ENCODE measurements around the gene HDGFL2.

The HDGFL2 gene

GRCh38 chr19:4528843-4529242, 56.7 kb downstream of the HDGFL2 start:
- H4K20me1 ChIP-seq (ENCODE audit: control insufficient read depth, insufficient read depth, low read depth, low read length): no peaks in the 10 kb centered on the region
- no peaks in the 10 kb centered on the region for H3K4me1 ChIP-seq (ENCODE audit: control insufficient read depth, low read length)
- no peaks in the 10 kb centered on the region for H3K36me3 ChIP-seq (ENCODE audit: control insufficient read depth, low read length)
- no peak overlapping the region for H3K27ac ChIP-seq (ENCODE audit: low read depth, low read length)
- no peaks in the 10 kb centered on the region for H3K27me3 ChIP-seq (ENCODE audit: control insufficient read depth, low read length)
- H3K4me2 ChIP-seq (ENCODE audit: low read length): no peak overlapping the region
- no peaks in the 10 kb centered on the region for H3K79me2 ChIP-seq (ENCODE audit: control insufficient read depth, low read length)
- TF ChIP-seq EZH2phosphoT487 (IDR thresholded peaks at IDR 0.05; ENCODE audit: borderline replicate concordance, low read length) (no peak), CTCF (IDR thresholded peaks at IDR 0.05; ENCODE audit: low read depth, low read length, poor library complexity, severe bottlenecking) (no peak)
- no peaks in the 10 kb centered on the region for H3K9me3 ChIP-seq (ENCODE audit: control insufficient read depth, insufficient read depth, low read length)
- no peaks in the 10 kb centered on the region for H3K9me2 ChIP-seq (replicated peaks; ENCODE audit: control insufficient read depth, low read length)
- H3F3A ChIP-seq (ENCODE audit: control insufficient read depth, insufficient read depth): no peaks in the 10 kb centered on the region
- no peak overlapping the region for H3K4me3 ChIP-seq (ENCODE audit: low read length)

DNA sequence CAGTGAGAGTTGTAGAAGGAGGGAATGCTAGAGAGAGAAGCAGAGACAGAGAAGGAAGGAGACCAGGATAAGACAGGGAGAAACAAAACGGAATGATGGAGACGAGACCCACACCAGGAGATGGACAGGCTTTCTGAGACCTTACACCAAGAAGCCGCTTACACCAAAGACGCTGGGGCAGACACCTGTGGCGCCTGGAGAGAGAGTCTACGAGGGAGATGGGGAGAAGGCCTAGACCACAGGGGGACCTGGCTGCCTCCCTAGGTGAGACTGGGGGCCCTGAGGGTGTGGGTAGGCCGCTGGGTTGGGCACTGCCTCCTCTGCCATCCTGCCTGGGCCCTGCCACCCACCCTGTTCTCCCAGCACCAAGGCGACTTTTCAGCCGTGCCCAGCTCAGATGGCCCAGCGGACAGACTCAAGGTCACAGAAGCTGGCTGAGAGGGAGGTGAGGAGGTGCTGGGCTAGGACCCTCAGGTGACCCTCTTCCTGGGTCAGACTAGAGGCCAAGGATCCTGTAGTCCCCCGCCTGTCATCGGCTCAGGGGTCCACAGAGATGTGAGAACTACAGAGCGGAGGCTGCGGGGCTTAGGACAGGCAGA, 57.9 kb downstream of the HDGFL2 start:
- Histone ChIP-seq H3F3A (ENCODE audit: control insufficient read depth, insufficient read depth) (no peaks in the 10 kb centered on the region), H4K20me1 (ENCODE audit: control insufficient read depth, insufficient read depth, low read depth, low read length) (no peaks in the 10 kb centered on the region), H3K36me3 (ENCODE audit: control insufficient read depth, low read length) (no peaks in the 10 kb centered on the region), H3K9me3 (ENCODE audit: control insufficient read depth, insufficient read depth, low read length) (no peaks in the 10 kb centered on the region), H3K27me3 (ENCODE audit: control insufficient read depth, low read length) (0 out of 2 replicates have a peak, but pooled peaks cover 2% of the 10 kb centered on the region), H3K4me1 (ENCODE audit: control insufficient read depth, low read length) (peaks cover 5% of the 10 kb centered on the region), H3K4me3 (ENCODE audit: low read length) (no peak overlapping the region), H3K79me2 (ENCODE audit: control insufficient read depth, low read length) (no peaks in the 10 kb centered on the region), H3K9me2 (replicated peaks; ENCODE audit: control insufficient read depth, low read length) (no peaks in the 10 kb centered on the region), H3K4me2 (ENCODE audit: low read length) (no peak overlapping the region), H3K27ac (ENCODE audit: low read depth, low read length) (no peak overlapping the region)
- no peak for TF ChIP-seq EZH2phosphoT487 (IDR thresholded peaks at IDR 0.05; ENCODE audit: borderline replicate concordance, low read length)
- no peak for TF ChIP-seq CTCF (IDR thresholded peaks at IDR 0.05; ENCODE audit: low read depth, low read length, poor library complexity, severe bottlenecking)

DNA sequence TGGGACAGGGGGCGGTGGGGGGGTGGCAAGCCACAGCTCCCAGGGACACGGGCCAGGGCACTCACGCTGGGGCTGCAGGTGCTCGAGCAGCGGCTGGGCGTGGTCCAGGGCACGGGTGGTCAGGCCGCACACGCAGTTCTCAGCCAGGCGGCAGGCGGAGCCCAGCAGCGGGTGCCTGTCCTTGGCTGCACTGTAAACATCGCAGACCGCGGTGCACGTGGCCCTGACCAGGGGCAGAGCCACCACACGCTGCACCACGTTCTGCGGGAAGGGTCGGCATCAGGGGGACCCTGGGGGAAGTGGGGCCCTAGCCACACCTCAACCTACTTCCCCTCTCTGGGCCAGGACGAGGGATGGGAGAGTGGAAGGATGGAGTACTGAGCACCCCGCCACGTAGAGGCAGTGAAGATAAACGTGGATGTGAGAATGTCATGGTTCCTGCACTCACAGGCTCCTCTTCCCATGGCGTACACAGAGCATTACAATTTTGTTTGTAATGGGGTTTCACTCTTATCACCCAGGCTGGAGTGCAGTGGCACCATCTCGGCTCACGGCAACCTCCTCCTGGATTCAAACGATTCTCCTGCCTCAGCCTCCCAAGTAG, 59.6 kb downstream of the HDGFL2 start:
- no peaks in the 10 kb centered on the region for H3K36me3 ChIP-seq (ENCODE audit: control insufficient read depth, low read length)
- no peak for TF ChIP-seq CTCF (IDR thresholded peaks at IDR 0.05; ENCODE audit: low read depth, low read length, poor library complexity, severe bottlenecking)
- TF ChIP-seq EZH2phosphoT487 (IDR thresholded peaks at IDR 0.05; ENCODE audit: borderline replicate concordance, low read length): no peak
- H3K27ac ChIP-seq (ENCODE audit: low read depth, low read length): no peak overlapping the region
- no peaks in the 10 kb centered on the region for H4K20me1 ChIP-seq (ENCODE audit: control insufficient read depth, insufficient read depth, low read depth, low read length)
- H3K27me3 ChIP-seq (ENCODE audit: control insufficient read depth, low read length): 0 out of 2 replicates have a peak, but pooled peaks cover 2% of the 10 kb centered on the region
- no peaks in the 10 kb centered on the region for H3K79me2 ChIP-seq (ENCODE audit: control insufficient read depth, low read length)
- H3K4me2 ChIP-seq (ENCODE audit: low read length): no peak overlapping the region
- peaks cover 12% of the 10 kb centered on the region for H3K4me1 ChIP-seq (ENCODE audit: control insufficient read depth, low read length)
- no peaks in the 10 kb centered on the region for H3K9me2 ChIP-seq (replicated peaks; ENCODE audit: control insufficient read depth, low read length)
- H3K4me3 ChIP-seq (ENCODE audit: low read length): no peak overlapping the region
- no peaks in the 10 kb centered on the region for H3K9me3 ChIP-seq (ENCODE audit: control insufficient read depth, insufficient read depth, low read length)
- no peaks in the 10 kb centered on the region for H3F3A ChIP-seq (ENCODE audit: control insufficient read depth, insufficient read depth)

All from DOHH2 (cell line).